Lung microvascular endothelial cell (primary cell): ENCODE data around the gene KRTAP4-6. TPM values are rescaled to one million over a fixed set of nuclear protein-coding genes. Genes with fewer than 3 reads are reported as not detected.
A peak's percentile ranks its signal among the peaks of the same experiment; 100 is the strongest.
"Not testable (repeated sequence)": the region's sequence is repeated elsewhere in the genome, so short reads cannot be mapped to it uniquely, and the experiment has no call there.

Experiments used
- DNase-seq, 2 donors: peaks; one replicate each; pipeline versions ENCODE4 v3.0.0 to v3.0.0-alpha.2; 2010; ENCODE audit warnings: low read depth in 2 of 2
- total RNA-seq: library from RNA; depleted of rRNA; stranded (reverse); fragments of >200 nt; gene quantifications from 2 replicates; pipeline ENCODE4 v1.2.1, GENCODE V29; 2014

KRTAP4-6 gene
- total RNA-seq, 1 donor from 2014 or later, result not detected

GRCh38 chr17:41147531-41148204 lies 7.3 kb upstream of the KRTAP4-6 start:
- no peak for DNase-seq

GRCh38 chr17:41145261-41145660 lies 4.9 kb upstream of the KRTAP4-6 start:
- DNase-seq, result no peak

GRCh38 chr17:41144846-41145245 lies 4.5 kb upstream of the KRTAP4-6 start:
- DNase-seq, result no peak

- DNase-seq, result no peak
These were observed 1.0 kb upstream of the KRTAP4-6 start for GRCh38 chr17:41141361-41141760.

GRCh38 chr17:41139865-41140264 lies 479 bp downstream of the KRTAP4-6 start:
- not testable (repeated sequence) for DNase-seq

- no peak for DNase-seq
These were observed 6.2 kb downstream of the KRTAP4-6 start for GRCh38 chr17:41133880-41134735.

GRCh38 chr17:41131979-41132378 lies 8.4 kb downstream of the KRTAP4-6 start:
- no peak for DNase-seq

GRCh38 chr17:41127371-41127770 lies 13.0 kb downstream of the KRTAP4-6 start:
- DNase-seq, result no peak

- no peak for DNase-seq
These were observed 13.9 kb downstream of the KRTAP4-6 start for GRCh38 chr17:41126412-41126811.

GRCh38 chr17:41125064-41125463 lies 15.3 kb downstream of the KRTAP4-6 start:
- DNase-seq, result no peak

- DNase-seq, result not testable (repeated sequence)
These were observed 16.4 kb downstream of the KRTAP4-6 start, which contains the start of gene KRTAP4-12 for GRCh38 chr17:41123991-41124371. Gene KRTAP4-12, minus strand, starts transcription at chr17:41124182. Its CDS starts 60 bp downstream, at chr17:41124122.

GRCh38 chr17:41123292-41123990 lies 16.9 kb downstream of the KRTAP4-6 start:
- DNase-seq, result not testable (repeated sequence)

GRCh38 chr17:41121742-41122141 lies 18.6 kb downstream of the KRTAP4-6 start:
- DNase-seq, result no peak

- DNase-seq, result peak; percentile 25 to 62
These were observed 20.4 kb downstream of the KRTAP4-6 start for GRCh38 chr17:41119696-41120690.

- no peak for DNase-seq
These were observed 21.6 kb downstream of the KRTAP4-6 start for GRCh38 chr17:41118721-41119120.

- DNase-seq, result not testable (repeated sequence)
These were observed 22.4 kb downstream of the KRTAP4-6 start, which contains the start of gene KRTAP4-11 for GRCh38 chr17:41117846-41118386. Gene KRTAP4-11, minus strand, starts transcription at chr17:41118373. Its CDS starts 58 bp downstream, at chr17:41118315.

GRCh38 chr17:41116297-41116696 lies 24.0 kb downstream of the KRTAP4-6 start:
- no peak for DNase-seq

- DNase-seq, result no peak
These were observed 29.0 kb downstream of the KRTAP4-6 start for GRCh38 chr17:41111151-41111885.

- not testable (repeated sequence) for DNase-seq
These were observed 31.5 kb downstream of the KRTAP4-6 start for GRCh38 chr17:41108728-41109386.
